Erythroblast (primary cell): Measurements from ENCODE around the gene CMBL.

Source experiments
- GATA1 ChIP-seq: IDR thresholded peaks from 2 replicates; pipeline ENCODE4 v1.6.1; 2011; ENCODE audit warnings: low read depth, mild to moderate bottlenecking, control low read depth, low read length, moderate library complexity
- POLR2A ChIP-seq: IDR thresholded peaks from 2 replicates; pipeline ENCODE4 v1.6.1; 2011; ENCODE audit warnings: mild to moderate bottlenecking, low read length

DNA sequence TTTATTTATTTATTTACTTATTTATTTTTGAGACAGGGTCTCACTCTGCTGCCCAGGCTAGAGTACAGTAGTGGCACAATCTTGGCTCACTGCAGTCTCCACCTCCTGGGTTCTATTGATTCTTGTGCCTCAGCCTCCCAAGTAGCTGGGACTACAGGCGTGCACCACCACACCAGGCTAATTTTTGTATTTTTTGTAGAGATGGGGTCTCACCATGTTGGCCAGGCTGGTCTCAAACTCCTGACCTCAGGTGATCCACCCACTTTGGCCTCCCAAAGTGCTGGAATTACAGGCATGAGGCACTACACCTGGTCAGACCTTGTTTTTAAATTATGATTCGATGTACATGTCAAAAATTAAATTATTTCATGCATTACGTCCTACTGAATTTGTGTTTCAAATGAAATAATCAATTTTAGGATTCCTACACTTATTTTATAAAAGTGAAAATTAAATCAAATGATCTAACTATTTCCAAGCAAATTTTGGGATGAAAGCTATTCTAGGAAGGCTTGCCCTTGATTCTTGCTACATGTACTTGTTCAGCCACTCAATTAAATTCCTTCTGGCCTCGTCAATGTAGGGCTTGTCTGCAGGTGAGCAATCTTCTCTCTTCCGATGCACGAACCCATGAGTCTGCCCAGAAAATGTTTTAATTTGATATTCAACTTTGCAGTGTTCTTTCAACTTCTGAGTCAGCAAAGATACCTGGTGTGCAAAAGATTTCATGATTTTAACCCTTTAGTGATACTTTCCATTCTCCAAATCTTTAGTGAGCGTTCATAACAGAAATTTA, 27.6 kb downstream of the CMBL start:
- TF ChIP-seq POLR2A = no peak
- TF ChIP-seq GATA1 = no peak
